ENCODE results near the gene HAUS8. TPM values are rescaled to one million over a fixed set of nuclear protein-coding genes. Genes with fewer than 3 reads are reported as not detected.

Gene HAUS8, protein sequence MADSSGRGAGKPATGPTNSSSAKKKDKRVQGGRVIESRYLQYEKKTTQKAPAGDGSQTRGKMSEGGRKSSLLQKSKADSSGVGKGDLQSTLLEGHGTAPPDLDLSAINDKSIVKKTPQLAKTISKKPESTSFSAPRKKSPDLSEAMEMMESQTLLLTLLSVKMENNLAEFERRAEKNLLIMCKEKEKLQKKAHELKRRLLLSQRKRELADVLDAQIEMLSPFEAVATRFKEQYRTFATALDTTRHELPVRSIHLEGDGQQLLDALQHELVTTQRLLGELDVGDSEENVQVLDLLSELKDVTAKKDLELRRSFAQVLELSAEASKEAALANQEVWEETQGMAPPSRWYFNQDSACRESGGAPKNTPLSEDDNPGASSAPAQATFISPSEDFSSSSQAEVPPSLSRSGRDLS
- total RNA-seq: 2.4 and 3.1 TPM in 2 replicates

DNA sequence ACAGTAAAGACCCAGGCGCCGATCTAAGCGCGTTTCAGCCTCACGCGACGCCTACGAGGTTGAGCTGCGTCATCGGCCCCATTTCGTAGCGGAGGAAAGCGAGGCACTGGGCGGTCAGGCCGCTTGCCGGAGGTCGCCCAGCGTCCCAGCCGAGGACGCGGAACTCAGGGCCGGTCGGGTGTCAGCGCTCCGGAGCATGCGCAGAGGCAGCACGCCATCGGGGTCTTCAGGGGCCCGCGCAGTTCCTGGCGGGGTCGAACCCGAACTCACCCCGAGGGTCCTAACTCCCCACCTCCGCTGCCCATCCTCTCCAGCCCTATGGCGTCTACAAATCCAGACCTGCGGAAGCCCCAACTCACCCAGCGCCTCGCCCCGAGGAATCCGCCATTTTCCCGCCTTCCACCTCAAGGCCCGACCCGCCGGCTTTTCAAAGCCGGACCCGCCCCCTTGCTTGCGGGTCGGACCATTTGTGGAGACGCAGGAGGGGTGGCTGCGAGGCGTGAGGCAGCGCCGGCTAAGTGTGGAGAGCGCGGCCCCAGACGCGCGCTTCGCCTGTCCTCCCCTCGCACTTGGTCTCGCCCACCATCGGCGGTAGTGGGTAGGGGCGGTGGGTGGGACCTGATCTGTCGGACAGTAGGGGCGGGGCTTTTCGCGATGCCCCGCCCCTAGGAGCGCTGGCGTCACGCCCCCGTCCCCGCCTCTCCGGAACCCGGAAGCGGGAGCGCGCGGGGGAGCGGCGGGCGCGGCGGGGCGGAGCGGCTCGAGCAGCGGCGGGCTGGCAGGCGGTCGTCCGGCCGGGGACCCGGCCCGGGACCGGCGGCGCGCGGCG is at the start of gene HAUS8, which contains the start of gene MYO9B:
TSS of gene HAUS8 (minus strand) at position 418 of the 829 bp plus-strand sequence. CDS start at position 388, 30 bp downstream.
TSS of gene MYO9B (plus strand) at position 743 of the 829 bp plus-strand sequence. CDS start 25,941 bp downstream, outside the sequence.

DNA sequence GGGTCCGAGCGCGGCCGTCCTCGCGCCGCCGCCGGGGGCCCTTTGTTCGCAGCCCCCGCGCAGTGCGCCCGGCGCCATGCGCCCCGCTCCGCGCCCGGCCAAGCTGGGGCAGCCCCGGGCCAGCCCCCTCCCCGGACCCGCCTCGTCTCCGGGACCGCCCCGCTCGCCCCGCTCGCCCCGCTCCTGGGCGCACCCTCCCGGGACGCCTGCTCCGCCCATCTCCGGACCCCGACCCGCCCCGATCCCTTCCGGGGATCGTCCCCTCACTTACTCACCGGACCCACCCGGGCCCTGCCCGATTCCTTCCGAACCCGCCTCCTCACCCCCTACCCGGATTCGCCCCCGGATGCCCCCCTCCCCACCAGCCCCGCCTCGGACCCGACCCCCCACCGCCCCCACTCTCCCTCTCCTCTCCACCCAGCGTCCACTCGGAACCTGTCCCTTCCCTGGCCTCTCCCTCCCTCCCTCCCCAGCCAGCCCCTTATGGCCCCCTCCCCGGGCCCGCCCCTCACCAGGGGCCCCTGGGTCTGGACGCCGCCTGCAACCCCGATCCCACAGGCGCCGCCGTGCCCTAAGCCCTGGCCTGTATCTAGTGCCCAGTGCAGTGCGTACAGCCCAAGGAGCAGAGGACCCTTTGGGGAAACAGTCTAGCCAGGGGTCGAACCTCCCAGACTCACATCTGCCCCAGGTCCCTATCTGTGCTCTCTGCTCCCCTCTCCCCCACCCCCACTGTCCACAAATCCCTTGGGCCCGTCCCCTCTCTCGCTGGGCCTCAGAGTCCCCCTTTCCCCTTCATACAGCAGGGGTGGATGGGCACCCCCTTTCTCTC is 48.3 kb downstream of the HAUS8 start, which contains the start of gene CPAMD8:
TSS of gene CPAMD8 (minus strand) at position 105 of the 829 bp plus-strand sequence. CDS start 168 bp downstream, outside the sequence.

Other genes with a start within 250 kb of the HAUS8 start
- 24.3 and 27.8 TPM in 2 replicates for gene SIN3B, start 246.1 kb downstream of the HAUS8 start, total RNA-seq
- not detected in 2 replicates for gene F2RL3, start 186.5 kb downstream of the HAUS8 start, total RNA-seq
- 1.4 and 1.7 TPM in 2 replicates for gene CPAMD8, start 48.6 kb downstream of the HAUS8 start, total RNA-seq
- gene MYO9B, start 325 bp upstream of the HAUS8 start, total RNA-seq: 59.7 and 72.8 TPM in 2 replicates
- gene USE1, start 139.9 kb upstream of the HAUS8 start, total RNA-seq: 20.3 and 22.7 TPM in 2 replicates
- 3.7 and 4.1 TPM in 2 replicates for gene OCEL1, start 150.8 kb upstream of the HAUS8 start, total RNA-seq
- gene NR2F6, start 170.5 kb upstream of the HAUS8 start, total RNA-seq: 20.8 and 27.7 TPM in 2 replicates
- gene USHBP1, start 189.3 kb upstream of the HAUS8 start, total RNA-seq: not detected in 2 replicates
- gene BABAM1, start 192.0 kb upstream of the HAUS8 start, total RNA-seq: 59.5 and 63.5 TPM in 2 replicates
- gene ANKLE1, start 206.4 kb upstream of the HAUS8 start, total RNA-seq: 0.26 TPM in 1 of 2 replicates, not detected in the other
- gene ABHD8, start 228.0 kb upstream of the HAUS8 start, total RNA-seq: 9.0 and 10.5 TPM in 2 replicates
- gene MRPL34, start 230.4 kb upstream of the HAUS8 start, total RNA-seq: 19.7 and 23.7 TPM in 2 replicates
- gene DDA1, start 234.1 kb upstream of the HAUS8 start, total RNA-seq: 11.8 and 22.7 TPM in 2 replicates